ENCODE data around the gene BAG1. TPM values are rescaled to one million over a fixed set of nuclear protein-coding genes. Genes with fewer than 3 reads are reported as not detected.

Gene BAG1
- total RNA-seq: 10 to 100 TPM; 56.3 to 57.1 TPM

DNA sequence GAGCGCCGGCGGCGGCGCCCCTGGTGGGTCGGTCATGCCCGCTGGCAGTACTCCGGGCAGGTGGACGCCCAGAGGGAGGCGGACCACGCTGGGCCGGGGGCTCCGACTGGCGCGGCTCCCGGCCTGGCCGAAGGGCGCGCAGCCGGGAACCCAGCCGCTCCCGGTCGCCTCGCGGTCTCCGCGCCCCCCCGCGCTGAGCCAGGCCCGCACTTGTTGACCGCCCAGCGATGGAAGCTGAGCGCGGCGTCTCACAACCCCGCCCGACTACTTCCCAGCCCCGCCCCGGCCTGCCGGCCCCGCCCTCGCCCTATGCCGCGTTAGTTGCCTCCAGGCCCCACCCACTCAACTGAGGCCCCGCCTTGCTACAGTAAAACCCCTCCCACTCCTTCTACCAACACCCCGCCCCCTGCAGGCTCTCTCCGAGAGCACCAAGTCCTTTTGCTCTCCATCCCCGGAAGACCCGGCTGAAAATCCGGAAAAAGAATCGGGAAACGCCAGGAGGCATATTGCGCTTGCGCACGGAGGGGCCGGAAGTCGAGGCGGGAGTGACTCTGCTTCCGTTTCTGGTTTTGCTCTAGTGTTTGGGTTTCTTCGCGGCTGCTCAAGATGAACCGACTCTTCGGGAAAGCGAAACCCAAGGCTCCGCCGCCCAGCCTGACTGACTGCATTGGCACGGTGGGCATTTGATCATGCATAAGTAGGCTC lies at the start of gene BAG1, which contains the start of gene CHMP5:
BAG1 (minus strand) TSS at position 236 of the 705 bp plus-strand sequence.
CHMP5 (plus strand) TSS at position 577 of the 705 bp plus-strand sequence; CDS start at position 607, 30 bp downstream.
- POLR2A ChIA-PET: interaction anchor here (0.5 to 4.8 kb wide), 19 partner anchors 9 to 250 kb away, joined by 3 to 51 read pairs (median 4); partner anchors contain the start of genes B4GALT1, DNAJA1, NFX1 and NOL6
- Mint-ChIP-seq H3K9me3 (no peaks in the 10 kb centered on the region), H3K27me3 (no peaks in the 10 kb centered on the region), H3K36me3 (ENCODE audit: low read depth) (peaks cover 77% of the 10 kb centered on the region), H3K27ac (peak within 1 kb of the TSS; percentile 97), H3K4me1 (peaks cover 66% of the 10 kb centered on the region), H3K4me3 (peak within 1 kb of the TSS; percentile 98)
- CTCF ChIA-PET: interaction anchor here (0.5 to 2.2 kb wide), 4 partner anchors 9 to 198 kb away, joined by 3 to 8 read pairs (median 4); partner anchors contain the start of genes B4GALT1 and NFX1
- peak; percentile 100 for DNase-seq

GRCh38 chr9:33311953-33312352 lies 47.4 kb upstream of the BAG1 start:
- no peaks in the 10 kb centered on the region for H3K9me3 Mint-ChIP-seq
- peaks cover 76% of the 10 kb centered on the region for H3K36me3 Mint-ChIP-seq (ENCODE audit: low read depth)
- H3K4me3 Mint-ChIP-seq: no peak overlapping the region
- POLR2A ChIA-PET: interaction anchor here (1.1 kb wide), 1 partner anchor 22 kb away, joined by 5 read pairs; the partner anchor contains the start of gene NFX1
- no peaks in the 10 kb centered on the region for H3K27me3 Mint-ChIP-seq
- DNase-seq: no peak
- peak overlapping the region; percentile 47 for H3K27ac Mint-ChIP-seq
- peaks cover 31% of the 10 kb centered on the region for H3K4me1 Mint-ChIP-seq
- CTCF ChIA-PET: no interaction called here

GRCh38 chr9:33310748-33311147 lies 46.2 kb upstream of the BAG1 start:
- Mint-ChIP-seq H3K4me1 (peaks cover 34% of the 10 kb centered on the region), H3K4me3 (no peak overlapping the region), H3K27me3 (no peaks in the 10 kb centered on the region), H3K36me3 (ENCODE audit: low read depth) (peaks cover 64% of the 10 kb centered on the region), H3K9me3 (no peaks in the 10 kb centered on the region), H3K27ac (no peak overlapping the region)
- POLR2A ChIA-PET: interaction anchor here (3.4 kb wide), 1 partner anchor 20 kb away, joined by 11 read pairs; the partner anchor contains the start of gene NFX1
- CTCF ChIA-PET: interaction anchor here (1.2 kb wide), 1 partner anchor 64 kb away, joined by 3 read pairs; no protein-coding TSS in a partner anchor
- DNase-seq: no peak

- CTCF ChIA-PET: interaction anchor here (1.2 kb wide), 2 partner anchors 22 to 65 kb away, joined by 3 read pairs; no protein-coding TSS in a partner anchor
- Mint-ChIP-seq H3K27ac (no peak overlapping the region), H3K4me3 (no peak overlapping the region), H3K9me3 (no peaks in the 10 kb centered on the region), H3K4me1 (peaks cover 34% of the 10 kb centered on the region), H3K27me3 (no peaks in the 10 kb centered on the region), H3K36me3 (ENCODE audit: low read depth) (peaks cover 57% of the 10 kb centered on the region)
- POLR2A ChIA-PET: interaction anchor here (3.4 kb wide), 1 partner anchor 19 kb away, joined by 11 read pairs; the partner anchor contains the start of gene NFX1
- no peak for DNase-seq
These were observed 45.4 kb upstream of the BAG1 start for GRCh38 chr9:33309903-33310302.

DNA sequence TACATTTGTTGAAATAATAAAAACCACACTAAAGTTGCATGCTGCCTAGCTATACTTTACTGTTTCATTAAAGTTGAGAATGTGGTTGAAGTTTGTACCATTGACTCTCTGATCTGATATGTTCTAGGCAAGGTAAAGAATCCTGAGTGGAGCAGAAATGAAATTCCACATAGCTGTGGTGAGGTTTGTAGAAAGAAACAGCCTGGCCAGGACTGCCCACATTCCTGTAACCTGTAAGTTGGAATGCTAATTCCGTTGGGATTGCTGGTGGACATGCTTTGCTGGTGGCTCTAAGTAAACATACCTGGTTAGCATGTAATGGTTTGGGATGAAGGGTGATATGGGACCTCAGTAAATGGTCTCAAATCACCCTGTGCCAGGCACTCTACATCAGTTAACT lies 42.6 kb upstream of the BAG1 start:
- Mint-ChIP-seq H3K36me3 (ENCODE audit: low read depth) (peaks cover 50% of the 10 kb centered on the region), H3K27me3 (no peaks in the 10 kb centered on the region), H3K9me3 (no peaks in the 10 kb centered on the region), H3K4me3 (no peak overlapping the region), H3K4me1 (peaks cover 40% of the 10 kb centered on the region), H3K27ac (no peak overlapping the region)
- ChIA-PET CTCF (no interaction called here), POLR2A (interaction anchor here (3.4 kb wide), 1 partner anchor 16 kb away, joined by 11 read pairs; the partner anchor contains the start of gene NFX1)
- no peak for DNase-seq

DNA sequence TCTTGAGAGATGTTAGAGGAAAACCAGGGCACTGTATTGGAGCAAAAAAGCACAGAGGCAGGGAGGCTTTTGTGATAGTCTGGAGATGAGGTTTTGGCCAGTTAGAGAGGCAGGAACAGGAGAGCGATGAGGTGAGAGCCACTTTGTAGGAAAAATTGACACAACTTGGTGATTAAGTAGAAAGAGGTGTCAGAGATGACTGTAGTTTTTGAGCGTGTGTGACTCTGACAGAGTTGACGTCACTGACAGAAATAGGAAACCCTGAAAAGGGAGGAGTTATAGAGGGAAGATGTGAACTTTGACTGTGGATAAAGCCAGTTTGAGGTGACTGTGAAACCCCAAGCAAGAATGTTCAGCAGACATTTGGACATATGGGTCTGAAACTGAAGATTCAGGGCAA lies 41.5 kb upstream of the BAG1 start:
- no peaks in the 10 kb centered on the region for H3K27me3 Mint-ChIP-seq
- CTCF ChIA-PET: no interaction called here
- peak; percentile 44 for DNase-seq
- H3K9me3 Mint-ChIP-seq: no peaks in the 10 kb centered on the region
- H3K4me3 Mint-ChIP-seq: no peak overlapping the region
- peaks cover 44% of the 10 kb centered on the region for H3K36me3 Mint-ChIP-seq (ENCODE audit: low read depth)
- peaks cover 31% of the 10 kb centered on the region for H3K4me1 Mint-ChIP-seq
- no peak overlapping the region for H3K27ac Mint-ChIP-seq
- POLR2A ChIA-PET: interaction anchor here (0.9 to 1.0 kb wide), 2 partner anchors 9 to 16 kb away, joined by 3 to 4 read pairs; partner anchors contain the start of gene NFX1

GRCh38 chr9:33304362-33304761 lies 39.9 kb upstream of the BAG1 start:
- Mint-ChIP-seq H3K4me1 (peaks cover 23% of the 10 kb centered on the region), H3K36me3 (ENCODE audit: low read depth) (peaks cover 44% of the 10 kb centered on the region), H3K27ac (no peak overlapping the region), H3K4me3 (no peak overlapping the region), H3K9me3 (no peaks in the 10 kb centered on the region), H3K27me3 (no peaks in the 10 kb centered on the region)
- CTCF ChIA-PET: interaction anchor here (1.1 kb wide), 1 partner anchor 162 kb away, joined by 4 read pairs; no protein-coding TSS in a partner anchor
- POLR2A ChIA-PET: interaction anchor here (5.9 kb wide), 1 partner anchor 13 kb away, joined by 42 read pairs; the partner anchor contains the start of gene NFX1
- DNase-seq: no peak

- no peak for DNase-seq
- Mint-ChIP-seq H3K27ac (no peak overlapping the region), H3K4me3 (no peak overlapping the region), H3K27me3 (no peaks in the 10 kb centered on the region), H3K9me3 (no peaks in the 10 kb centered on the region), H3K4me1 (peaks cover 46% of the 10 kb centered on the region), H3K36me3 (ENCODE audit: low read depth) (peaks cover 61% of the 10 kb centered on the region)
- ChIA-PET POLR2A (interaction anchor here (0.7 to 5.9 kb wide), 3 partner anchors 10 to 19 kb away, joined by 3 to 42 read pairs (median 5); partner anchors contain the start of gene NFX1), CTCF (interaction anchor here (1.7 kb wide), 1 partner anchor 11 kb away, joined by 4 read pairs; the partner anchor contains the start of gene NFX1)
These were observed 36.0 kb upstream of the BAG1 start for GRCh38 chr9:33300546-33300945.

- Mint-ChIP-seq H3K27me3 (no peaks in the 10 kb centered on the region), H3K36me3 (ENCODE audit: low read depth) (peaks cover 75% of the 10 kb centered on the region), H3K4me3 (no peak overlapping the region), H3K4me1 (peaks cover 66% of the 10 kb centered on the region), H3K9me3 (no peaks in the 10 kb centered on the region), H3K27ac (peak overlapping the region; percentile 37)
- ChIA-PET CTCF (interaction anchor here (1.3 to 1.7 kb wide), 2 partner anchors 10 to 78 kb away, joined by 5 to 7 read pairs; no protein-coding TSS in a partner anchor), POLR2A (interaction anchor here (0.7 to 1.1 kb wide), 2 partner anchors 8 to 9 kb away, joined by 3 to 4 read pairs; no protein-coding TSS in a partner anchor)
- no peak for DNase-seq
These were observed 32.9 kb upstream of the BAG1 start for GRCh38 chr9:33297432-33297831.

DNA sequence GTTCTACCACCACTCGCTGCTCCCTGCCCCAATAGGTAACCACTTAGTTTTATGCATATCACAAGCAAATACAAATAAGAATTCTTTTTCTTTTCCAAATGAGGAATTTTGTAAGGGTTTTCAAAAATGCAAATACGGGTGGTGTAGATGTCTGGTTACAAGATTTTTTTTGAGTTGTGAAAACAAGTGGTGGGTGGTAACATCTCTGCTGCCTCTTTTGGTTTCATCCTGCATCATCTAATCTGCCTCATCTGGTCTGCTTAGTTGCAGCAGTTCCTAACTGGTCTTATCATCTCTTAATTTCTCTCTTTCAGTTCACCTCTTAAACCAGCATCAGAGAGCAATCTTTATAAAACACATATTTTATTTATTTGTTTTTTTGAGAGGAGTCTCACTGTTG lies 31.1 kb upstream of the BAG1 start:
- Mint-ChIP-seq H3K27ac (peak overlapping the region; percentile 38), H3K9me3 (no peaks in the 10 kb centered on the region), H3K4me3 (no peak overlapping the region), H3K27me3 (no peaks in the 10 kb centered on the region), H3K36me3 (ENCODE audit: low read depth) (peaks cover 81% of the 10 kb centered on the region), H3K4me1 (peaks cover 82% of the 10 kb centered on the region)
- POLR2A ChIA-PET: no interaction called here
- DNase-seq: no peak
- CTCF ChIA-PET: interaction anchor here (1.7 kb wide), 2 partner anchors 8 to 11 kb away, joined by 4 to 7 read pairs; no protein-coding TSS in a partner anchor

GRCh38 chr9:33294670-33295432 lies 30.3 kb upstream of the BAG1 start:
- no peaks in the 10 kb centered on the region for H3K27me3 Mint-ChIP-seq
- peaks cover 81% of the 10 kb centered on the region for H3K4me1 Mint-ChIP-seq
- ChIA-PET POLR2A (no interaction called here), CTCF (no interaction called here)
- peaks cover 82% of the 10 kb centered on the region for H3K36me3 Mint-ChIP-seq (ENCODE audit: low read depth)
- no peak overlapping the region for H3K27ac Mint-ChIP-seq
- DNase-seq: no peak
- no peaks in the 10 kb centered on the region for H3K9me3 Mint-ChIP-seq
- no peak overlapping the region for H3K4me3 Mint-ChIP-seq

GRCh38 chr9:33293782-33294181 lies 29.3 kb upstream of the BAG1 start:
- Mint-ChIP-seq H3K36me3 (ENCODE audit: low read depth) (peaks cover 72% of the 10 kb centered on the region), H3K27me3 (no peaks in the 10 kb centered on the region), H3K4me3 (no peak overlapping the region), H3K4me1 (peaks cover 75% of the 10 kb centered on the region), H3K9me3 (no peaks in the 10 kb centered on the region), H3K27ac (no peak overlapping the region)
- DNase-seq: no peak
- POLR2A ChIA-PET: no interaction called here
- CTCF ChIA-PET: no interaction called here

All from activated CD4-positive, alpha-beta memory T cell treated with anti-CD3 and anti-CD28 coated beads, Interleukin-2, amount 10 ng/mL, durations not matched to agents 7 days and 5 days (primary cell).